ENCODE results near the gene CEP170B. TPM values are rescaled to one million over a fixed set of nuclear protein-coding genes. Genes with fewer than 3 reads are reported as not detected.

The CEP170B gene
- total RNA-seq, 1 donor from 2014 or later: 26.5 TPM

DNA sequence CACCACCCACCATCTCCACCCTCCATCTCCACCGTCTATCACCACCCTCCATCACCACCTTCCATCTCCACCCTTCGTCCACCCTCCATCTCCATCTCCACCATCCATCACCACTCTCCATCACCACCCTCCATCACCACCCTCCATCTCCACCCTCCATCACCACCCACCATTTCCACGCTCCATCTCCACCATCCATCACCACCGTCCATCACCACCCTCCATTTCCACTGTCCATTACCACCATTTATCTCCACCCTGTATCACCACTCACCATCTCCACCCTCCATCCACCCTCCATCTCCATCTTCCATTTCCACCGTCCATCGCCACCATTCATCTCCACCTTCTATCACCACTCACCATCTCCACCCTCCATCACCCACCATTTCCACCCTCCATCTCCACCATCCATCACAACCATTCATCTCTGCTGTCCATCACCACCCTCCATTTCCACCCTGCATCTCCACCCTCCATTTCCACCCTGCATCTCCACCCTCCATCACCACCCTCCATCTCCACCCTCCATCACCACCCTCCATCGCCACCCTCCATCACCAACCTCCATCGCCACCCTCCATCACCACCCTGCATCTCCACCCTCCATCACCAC, 6.1 kb upstream of the CEP170B start:
- TF ChIP-seq, protein P1, sequence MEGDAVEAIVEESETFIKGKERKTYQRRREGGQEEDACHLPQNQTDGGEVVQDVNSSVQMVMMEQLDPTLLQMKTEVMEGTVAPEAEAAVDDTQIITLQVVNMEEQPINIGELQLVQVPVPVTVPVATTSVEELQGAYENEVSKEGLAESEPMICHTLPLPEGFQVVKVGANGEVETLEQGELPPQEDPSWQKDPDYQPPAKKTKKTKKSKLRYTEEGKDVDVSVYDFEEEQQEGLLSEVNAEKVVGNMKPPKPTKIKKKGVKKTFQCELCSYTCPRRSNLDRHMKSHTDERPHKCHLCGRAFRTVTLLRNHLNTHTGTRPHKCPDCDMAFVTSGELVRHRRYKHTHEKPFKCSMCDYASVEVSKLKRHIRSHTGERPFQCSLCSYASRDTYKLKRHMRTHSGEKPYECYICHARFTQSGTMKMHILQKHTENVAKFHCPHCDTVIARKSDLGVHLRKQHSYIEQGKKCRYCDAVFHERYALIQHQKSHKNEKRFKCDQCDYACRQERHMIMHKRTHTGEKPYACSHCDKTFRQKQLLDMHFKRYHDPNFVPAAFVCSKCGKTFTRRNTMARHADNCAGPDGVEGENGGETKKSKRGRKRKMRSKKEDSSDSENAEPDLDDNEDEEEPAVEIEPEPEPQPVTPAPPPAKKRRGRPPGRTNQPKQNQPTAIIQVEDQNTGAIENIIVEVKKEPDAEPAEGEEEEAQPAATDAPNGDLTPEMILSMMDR (conservative IDR thresholded peaks at IDR 0.05): no peak
- H3K4me1 Mint-ChIP-seq (ENCODE audit: unreplicated experiment): no peaks in the 10 kb centered on the region
- no peaks in the 10 kb centered on the region for H3K36me3 Mint-ChIP-seq
- DNase-seq (ENCODE audit: extremely low spot score, unreplicated experiment): no peak
- H3K27me3 Mint-ChIP-seq: peaks cover under 1% of the 10 kb centered on the region
- H3K9me3 Mint-ChIP-seq: no peaks in the 10 kb centered on the region
- no peak overlapping the region for H3K27ac Mint-ChIP-seq
- no peak overlapping the region for H3K4me3 Mint-ChIP-seq

DNA sequence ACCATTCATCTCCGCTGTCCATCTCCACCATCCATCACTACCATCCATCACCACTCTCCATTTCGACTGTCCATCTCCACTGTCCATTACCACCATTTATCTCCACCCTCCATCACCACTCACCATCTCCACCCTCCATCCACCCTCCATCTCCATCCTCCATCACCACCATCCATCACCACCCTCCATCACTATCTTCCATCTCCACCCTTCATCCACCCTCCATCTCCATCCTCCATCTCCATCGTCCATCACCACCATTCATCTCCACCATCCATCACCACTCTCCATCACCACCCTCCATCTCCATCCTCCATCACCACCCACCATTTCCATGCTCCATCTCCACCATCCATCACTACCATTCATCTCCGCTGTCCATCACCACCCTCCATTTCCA, 5.2 kb upstream of the CEP170B start:
- TF ChIP-seq, protein P1 (conservative IDR thresholded peaks at IDR 0.05): no peak
- Mint-ChIP-seq H3K4me3 (no peak overlapping the region), H3K4me1 (ENCODE audit: unreplicated experiment) (no peaks in the 10 kb centered on the region), H3K36me3 (no peaks in the 10 kb centered on the region), H3K9me3 (no peaks in the 10 kb centered on the region), H3K27me3 (no peaks in the 10 kb centered on the region), H3K27ac (no peak overlapping the region)
- DNase-seq (ENCODE audit: extremely low spot score, unreplicated experiment): no peak

DNA sequence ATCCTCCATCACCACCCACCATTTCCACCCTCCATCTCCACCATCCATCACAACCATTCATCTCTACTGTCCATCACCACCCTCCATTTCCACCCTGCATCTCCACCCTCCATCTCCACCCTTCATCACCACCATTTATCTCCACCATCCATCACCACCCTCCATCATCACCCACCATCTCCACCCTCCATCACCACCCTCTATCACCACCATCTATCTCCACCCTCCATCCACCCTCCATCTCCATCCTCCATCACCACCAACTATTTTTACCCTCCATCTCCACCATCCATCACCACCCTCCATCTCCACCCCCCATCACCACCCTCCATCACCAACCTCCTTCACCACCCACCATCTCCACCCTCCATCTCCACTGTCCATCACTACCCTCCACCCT, 4.7 kb upstream of the CEP170B start:
- no peak overlapping the region for H3K4me3 Mint-ChIP-seq
- no peaks in the 10 kb centered on the region for H3K27me3 Mint-ChIP-seq
- H3K27ac Mint-ChIP-seq: no peak overlapping the region
- TF ChIP-seq, protein P1 (conservative IDR thresholded peaks at IDR 0.05): no peak
- H3K9me3 Mint-ChIP-seq: no peaks in the 10 kb centered on the region
- H3K36me3 Mint-ChIP-seq: no peaks in the 10 kb centered on the region
- no peak for DNase-seq (ENCODE audit: extremely low spot score, unreplicated experiment)
- no peaks in the 10 kb centered on the region for H3K4me1 Mint-ChIP-seq (ENCODE audit: unreplicated experiment)

DNA sequence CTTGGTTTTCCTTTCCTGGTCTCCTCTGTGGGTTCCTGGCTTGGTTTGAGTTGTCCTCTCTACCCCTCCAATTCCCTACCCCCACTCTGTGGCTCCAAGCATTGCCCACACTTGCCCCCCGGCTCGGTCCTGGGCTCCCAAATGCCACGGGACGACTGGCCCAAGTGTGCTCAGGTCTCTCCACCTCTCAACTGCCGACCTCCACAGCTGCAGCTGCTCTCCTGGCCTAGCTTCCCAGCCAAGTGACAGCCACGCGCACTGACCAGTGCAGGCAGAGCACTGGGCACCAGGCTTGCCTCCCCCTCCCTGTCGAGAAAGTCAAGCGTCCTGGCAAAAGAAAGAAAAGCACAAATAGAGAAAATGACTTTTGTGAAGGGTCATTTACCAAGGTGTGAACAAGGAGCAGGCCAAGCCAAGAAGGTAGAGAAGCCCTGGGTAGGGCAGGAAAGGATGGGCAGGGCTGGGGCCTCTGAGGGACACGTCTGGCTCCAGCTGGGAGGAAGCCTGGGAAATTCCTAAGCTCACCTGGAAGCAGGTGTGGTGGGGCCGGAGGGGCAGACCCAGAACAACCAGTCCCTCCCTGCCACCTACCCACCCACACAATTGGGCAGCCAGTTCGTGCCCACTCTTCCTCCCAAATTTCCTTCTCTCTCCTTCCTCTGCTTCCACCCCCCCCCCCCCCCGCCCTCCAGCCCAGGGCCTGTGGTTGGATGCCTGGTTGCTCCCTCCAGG, 1.8 kb upstream of the CEP170B start:
- no peak for DNase-seq (ENCODE audit: extremely low spot score, unreplicated experiment)
- H3K36me3 Mint-ChIP-seq: no peaks in the 10 kb centered on the region
- H3K9me3 Mint-ChIP-seq: no peaks in the 10 kb centered on the region
- H3K27ac Mint-ChIP-seq: peak overlapping the region; percentile 94
- TF ChIP-seq, protein P1 (conservative IDR thresholded peaks at IDR 0.05): no peak
- no peak overlapping the region for H3K4me3 Mint-ChIP-seq
- peaks cover 4% of the 10 kb centered on the region for H3K4me1 Mint-ChIP-seq (ENCODE audit: unreplicated experiment)
- H3K27me3 Mint-ChIP-seq: peaks cover 8% of the 10 kb centered on the region

DNA sequence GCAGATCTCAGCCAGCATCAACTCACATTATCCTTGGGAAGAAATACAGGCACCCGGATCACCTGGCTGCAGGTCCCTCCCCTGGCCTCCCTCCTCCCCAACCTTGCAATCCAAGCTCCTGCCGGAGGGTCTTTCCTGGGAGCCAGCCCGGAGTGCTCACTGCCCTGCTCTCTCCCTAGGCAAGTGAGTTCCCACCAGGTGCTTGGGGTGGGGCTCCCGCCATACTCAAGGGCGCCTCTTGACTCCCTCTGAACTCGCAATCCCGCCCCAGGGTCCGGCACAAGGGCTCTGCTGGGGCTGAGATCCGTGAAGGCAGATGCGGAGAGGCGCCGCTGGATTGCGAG, 1.2 kb upstream of the CEP170B start:
- peaks cover 4% of the 10 kb centered on the region for H3K4me1 Mint-ChIP-seq (ENCODE audit: unreplicated experiment)
- H3K27ac Mint-ChIP-seq: peak overlapping the region; percentile 94

More for the DNA sequence above, 1.2 kb upstream of the CEP170B start:
- no peak overlapping the region for H3K4me3 Mint-ChIP-seq
- H3K9me3 Mint-ChIP-seq: no peaks in the 10 kb centered on the region
- peak; percentile 69 for DNase-seq (ENCODE audit: extremely low spot score, unreplicated experiment)
- TF ChIP-seq, protein P1 (conservative IDR thresholded peaks at IDR 0.05): no peak
- H3K27me3 Mint-ChIP-seq: peaks cover 8% of the 10 kb centered on the region
- H3K36me3 Mint-ChIP-seq: no peaks in the 10 kb centered on the region
